Measurements from ENCODE around the gene TMEM255A. TPM values are rescaled to one million over a fixed set of nuclear protein-coding genes. Genes with fewer than 3 reads are reported as not detected.

The TMEM255A gene
- polyA plus RNA-seq, 1 donor from 2014 or later, result 7.5 TPM

DNA sequence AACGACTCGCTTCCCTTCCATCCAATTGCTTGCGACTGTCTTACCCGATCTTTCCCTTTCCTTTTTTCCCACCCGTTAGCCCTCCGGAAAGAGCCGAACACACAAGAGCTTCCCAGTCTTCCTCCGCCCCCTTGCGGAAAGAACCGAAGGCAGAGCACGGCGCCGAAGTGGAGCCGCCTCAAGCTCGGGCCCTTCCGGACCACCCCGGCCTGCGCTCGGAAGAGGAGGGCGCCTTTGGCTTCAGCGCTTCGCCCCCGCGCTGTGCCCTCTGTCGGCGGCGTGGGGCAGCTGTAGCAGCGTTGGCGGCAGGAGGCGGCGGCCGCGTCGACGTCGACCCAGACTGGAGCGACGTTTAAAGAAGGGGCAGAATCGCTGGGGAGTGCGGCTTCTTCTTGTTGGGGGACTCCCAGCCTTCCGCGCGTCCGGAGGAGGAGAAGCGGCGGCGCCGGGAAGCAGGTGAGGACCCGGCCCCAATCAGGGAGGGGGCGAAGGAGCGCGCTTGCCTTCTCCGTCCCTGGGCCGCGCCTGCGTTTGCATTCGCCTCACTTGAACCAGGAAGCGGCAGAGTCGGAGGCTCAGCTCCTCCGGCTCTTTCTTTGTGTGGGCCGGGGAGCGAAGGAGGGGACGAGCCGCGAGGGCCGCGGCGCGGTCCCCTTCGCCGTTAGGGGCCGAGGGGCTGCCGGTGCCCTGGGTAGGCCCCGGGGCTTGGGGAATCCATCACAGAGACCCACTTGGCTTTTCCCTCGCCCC is 60.6 kb downstream of the TMEM255A start, which contains the start of gene ZBTB33:
ZBTB33 (plus strand) TSS at position 291 of the 750 bp plus-strand sequence. CDS start 2,604 bp downstream, outside the sequence.
- Histone ChIP-seq H3K9me2 (ENCODE audit: insufficient read depth, low read length) (no peaks in the 10 kb centered on the region), H3K9ac (ENCODE audit: low read length) (peak within 1 kb of the TSS; percentile 88), H3K36me3 (ENCODE audit: insufficient read depth, low read length) (no peaks in the 10 kb centered on the region), H3F3A (ENCODE audit: insufficient read depth, low read length, poor library complexity, severe bottlenecking) (no peaks in the 10 kb centered on the region), H4K20me1 (ENCODE audit: insufficient read depth) (no peaks in the 10 kb centered on the region), H3K27ac (ENCODE audit: low read length) (peak within 1 kb of the TSS; percentile 85), H3K27me3 (ENCODE audit: insufficient read depth, low read depth, low read length) (peaks cover 8% of the 10 kb centered on the region), H3K9me3 (ENCODE audit: low read length) (no peaks in the 10 kb centered on the region), H3K79me2 (replicated peaks; ENCODE audit: insufficient read depth, low read length) (peaks cover 22% of the 10 kb centered on the region), H3K4me2 (ENCODE audit: low read length) (no peak within 1 kb of the TSS), H3K4me3 (ENCODE audit: low read length) (peak within 1 kb of the TSS; percentile 79), H2AFZ (ENCODE audit: low read depth, low read length) (peak within 1 kb of the TSS; percentile 45)
- TF ChIP-seq MXI1 (conservative IDR thresholded peaks at IDR 0.05; ENCODE audit: poor library complexity, severe bottlenecking), result peak; percentile 38
- TF ChIP-seq SMC3 (conservative IDR thresholded peaks at IDR 0.05; ENCODE audit: poor library complexity), result peak; percentile 71
- TF ChIP-seq, protein P1, sequence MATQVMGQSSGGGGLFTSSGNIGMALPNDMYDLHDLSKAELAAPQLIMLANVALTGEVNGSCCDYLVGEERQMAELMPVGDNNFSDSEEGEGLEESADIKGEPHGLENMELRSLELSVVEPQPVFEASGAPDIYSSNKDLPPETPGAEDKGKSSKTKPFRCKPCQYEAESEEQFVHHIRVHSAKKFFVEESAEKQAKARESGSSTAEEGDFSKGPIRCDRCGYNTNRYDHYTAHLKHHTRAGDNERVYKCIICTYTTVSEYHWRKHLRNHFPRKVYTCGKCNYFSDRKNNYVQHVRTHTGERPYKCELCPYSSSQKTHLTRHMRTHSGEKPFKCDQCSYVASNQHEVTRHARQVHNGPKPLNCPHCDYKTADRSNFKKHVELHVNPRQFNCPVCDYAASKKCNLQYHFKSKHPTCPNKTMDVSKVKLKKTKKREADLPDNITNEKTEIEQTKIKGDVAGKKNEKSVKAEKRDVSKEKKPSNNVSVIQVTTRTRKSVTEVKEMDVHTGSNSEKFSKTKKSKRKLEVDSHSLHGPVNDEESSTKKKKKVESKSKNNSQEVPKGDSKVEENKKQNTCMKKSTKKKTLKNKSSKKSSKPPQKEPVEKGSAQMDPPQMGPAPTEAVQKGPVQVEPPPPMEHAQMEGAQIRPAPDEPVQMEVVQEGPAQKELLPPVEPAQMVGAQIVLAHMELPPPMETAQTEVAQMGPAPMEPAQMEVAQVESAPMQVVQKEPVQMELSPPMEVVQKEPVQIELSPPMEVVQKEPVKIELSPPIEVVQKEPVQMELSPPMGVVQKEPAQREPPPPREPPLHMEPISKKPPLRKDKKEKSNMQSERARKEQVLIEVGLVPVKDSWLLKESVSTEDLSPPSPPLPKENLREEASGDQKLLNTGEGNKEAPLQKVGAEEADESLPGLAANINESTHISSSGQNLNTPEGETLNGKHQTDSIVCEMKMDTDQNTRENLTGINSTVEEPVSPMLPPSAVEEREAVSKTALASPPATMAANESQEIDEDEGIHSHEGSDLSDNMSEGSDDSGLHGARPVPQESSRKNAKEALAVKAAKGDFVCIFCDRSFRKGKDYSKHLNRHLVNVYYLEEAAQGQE (IDR thresholded peaks at IDR 0.05; ENCODE audit: borderline replicate concordance), result peak; percentile 37
- TF ChIP-seq TAF1 (IDR thresholded peaks at IDR 0.05; ENCODE audit: low read depth), result peak; percentile 56
- no peak for TF ChIP-seq EP300 (conservative IDR thresholded peaks at IDR 0.05; ENCODE audit: poor library complexity, severe bottlenecking)
- TF ChIP-seq EZH2 (IDR thresholded peaks at IDR 0.05; ENCODE audit: borderline replicate concordance, insufficient read depth, low read length, poor library complexity, severe bottlenecking), result no peak
- peak; percentile 57 for TF ChIP-seq RAD21 (conservative IDR thresholded peaks at IDR 0.05)
- TF ChIP-seq, protein P2, sequence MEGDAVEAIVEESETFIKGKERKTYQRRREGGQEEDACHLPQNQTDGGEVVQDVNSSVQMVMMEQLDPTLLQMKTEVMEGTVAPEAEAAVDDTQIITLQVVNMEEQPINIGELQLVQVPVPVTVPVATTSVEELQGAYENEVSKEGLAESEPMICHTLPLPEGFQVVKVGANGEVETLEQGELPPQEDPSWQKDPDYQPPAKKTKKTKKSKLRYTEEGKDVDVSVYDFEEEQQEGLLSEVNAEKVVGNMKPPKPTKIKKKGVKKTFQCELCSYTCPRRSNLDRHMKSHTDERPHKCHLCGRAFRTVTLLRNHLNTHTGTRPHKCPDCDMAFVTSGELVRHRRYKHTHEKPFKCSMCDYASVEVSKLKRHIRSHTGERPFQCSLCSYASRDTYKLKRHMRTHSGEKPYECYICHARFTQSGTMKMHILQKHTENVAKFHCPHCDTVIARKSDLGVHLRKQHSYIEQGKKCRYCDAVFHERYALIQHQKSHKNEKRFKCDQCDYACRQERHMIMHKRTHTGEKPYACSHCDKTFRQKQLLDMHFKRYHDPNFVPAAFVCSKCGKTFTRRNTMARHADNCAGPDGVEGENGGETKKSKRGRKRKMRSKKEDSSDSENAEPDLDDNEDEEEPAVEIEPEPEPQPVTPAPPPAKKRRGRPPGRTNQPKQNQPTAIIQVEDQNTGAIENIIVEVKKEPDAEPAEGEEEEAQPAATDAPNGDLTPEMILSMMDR (IDR thresholded peaks at IDR 0.05; ENCODE audit: poor library complexity, severe bottlenecking), result peak; percentile 89
- peak; percentile 92 for TF ChIP-seq POLR2AphosphoS5 (IDR thresholded peaks at IDR 0.05)

DNA sequence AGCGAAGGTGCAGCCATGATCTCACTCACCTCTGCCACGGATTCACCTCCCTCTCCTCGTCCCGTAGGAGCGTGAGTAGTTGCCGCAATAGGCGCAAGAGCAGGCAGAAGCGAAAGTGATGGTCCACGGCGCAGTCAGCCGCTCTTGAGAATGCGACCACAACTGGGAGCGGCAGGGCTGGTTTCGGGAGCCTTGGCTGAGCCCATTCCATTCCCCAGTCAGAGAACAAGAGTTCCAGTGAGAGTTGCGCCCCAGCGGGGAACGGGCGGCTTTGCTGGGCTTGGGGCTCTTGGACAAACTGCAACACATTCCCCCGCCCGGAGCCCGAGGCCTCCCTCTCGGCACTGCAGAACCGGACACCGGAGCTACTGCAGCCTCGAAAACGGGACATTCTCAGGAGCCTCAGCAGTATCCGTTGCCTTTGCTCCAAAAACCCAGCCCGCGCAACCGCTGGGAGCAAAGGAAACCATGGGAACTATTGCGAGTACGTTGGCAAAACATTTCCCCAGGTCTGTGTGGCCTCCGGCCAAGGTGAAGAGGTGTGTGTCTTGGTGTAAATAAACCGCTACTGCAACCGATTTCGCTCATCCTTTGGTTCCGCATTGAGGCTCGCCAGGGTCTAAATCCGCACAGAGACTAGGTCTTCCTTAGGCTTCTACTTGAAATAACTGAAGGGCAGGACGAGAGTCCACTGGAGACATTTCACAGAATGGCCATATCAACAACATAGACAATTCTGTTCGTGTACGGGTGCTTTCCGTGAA is 66.3 kb downstream of the TMEM255A start:
- Histone ChIP-seq H3K9me3 (ENCODE audit: low read length) (no peaks in the 10 kb centered on the region), H3K79me2 (replicated peaks; ENCODE audit: insufficient read depth, low read length) (no peaks in the 10 kb centered on the region), H3K9ac (ENCODE audit: low read length) (peak overlapping the region; percentile 62), H3F3A (ENCODE audit: insufficient read depth, low read length, poor library complexity, severe bottlenecking) (no peaks in the 10 kb centered on the region), H3K36me3 (ENCODE audit: insufficient read depth, low read length) (no peaks in the 10 kb centered on the region), H3K4me3 (ENCODE audit: low read length) (peak overlapping the region; percentile 82), H3K27ac (ENCODE audit: low read length) (peak overlapping the region; percentile 53), H3K4me2 (ENCODE audit: low read length) (peak overlapping the region; percentile 55), H3K27me3 (ENCODE audit: insufficient read depth, low read depth, low read length) (peaks cover 8% of the 10 kb centered on the region), H2AFZ (ENCODE audit: low read depth, low read length) (peak overlapping the region; percentile 45), H3K9me2 (ENCODE audit: insufficient read depth, low read length) (no peaks in the 10 kb centered on the region), H4K20me1 (ENCODE audit: insufficient read depth) (no peaks in the 10 kb centered on the region)
- TF ChIP-seq, protein P1 (IDR thresholded peaks at IDR 0.05; ENCODE audit: borderline replicate concordance), result no peak
- peak; percentile 15 for TF ChIP-seq EP300 (conservative IDR thresholded peaks at IDR 0.05; ENCODE audit: poor library complexity, severe bottlenecking)
- peak; percentile 22 for TF ChIP-seq RAD21 (conservative IDR thresholded peaks at IDR 0.05)
- TF ChIP-seq SMC3 (conservative IDR thresholded peaks at IDR 0.05; ENCODE audit: poor library complexity), result peak; percentile 32
- peak; percentile 15 for TF ChIP-seq POLR2AphosphoS5 (IDR thresholded peaks at IDR 0.05)
- TF ChIP-seq, protein P2 (IDR thresholded peaks at IDR 0.05; ENCODE audit: poor library complexity, severe bottlenecking), result no peak
